Activated T-cell treated with anti-CD3 and anti-CD28 coated beads for 4 hours (primary cell): ENCODE results near the gene TAF9.
A peak's percentile ranks its signal among the peaks of the same experiment; 100 is the strongest.
"Not testable (repeated sequence)": the region's sequence is repeated elsewhere in the genome, so short reads cannot be mapped to it uniquely, and the experiment has no call there.

Experiments
- DNase-seq: peaks from one replicate; pipeline ENCODE4 v3.0.0-alpha.2; 2020

Gene TAF9

DNA sequence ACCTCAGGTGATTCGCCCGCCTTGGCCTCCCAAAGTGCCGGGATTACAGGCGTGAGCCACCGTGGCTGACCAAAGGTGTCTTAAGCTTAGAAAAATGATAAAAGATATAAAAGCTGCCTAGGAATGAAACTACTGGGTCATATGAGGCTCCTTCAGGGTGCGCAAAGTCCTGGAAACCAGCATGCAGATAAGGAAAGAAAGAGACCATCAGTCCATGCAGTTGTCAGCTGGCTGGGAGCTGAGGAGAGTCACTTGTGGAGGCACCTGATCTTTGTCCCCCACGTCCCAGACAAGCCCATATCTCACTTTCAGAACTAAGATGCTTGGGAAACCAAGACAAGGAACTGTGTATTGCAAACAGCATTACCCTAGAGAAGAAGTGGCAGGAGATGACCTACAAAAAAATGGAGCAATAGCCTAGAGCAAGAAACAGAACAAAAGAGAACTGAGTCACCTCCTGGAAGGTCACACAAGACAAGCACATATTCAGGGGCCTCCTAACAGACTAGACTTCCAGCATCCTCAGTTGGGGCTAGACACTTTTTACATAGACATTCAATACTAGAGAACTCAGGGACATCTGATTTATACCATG, 33.9 kb downstream of the TAF9 start:
- DNase-seq, result no peak

DNA sequence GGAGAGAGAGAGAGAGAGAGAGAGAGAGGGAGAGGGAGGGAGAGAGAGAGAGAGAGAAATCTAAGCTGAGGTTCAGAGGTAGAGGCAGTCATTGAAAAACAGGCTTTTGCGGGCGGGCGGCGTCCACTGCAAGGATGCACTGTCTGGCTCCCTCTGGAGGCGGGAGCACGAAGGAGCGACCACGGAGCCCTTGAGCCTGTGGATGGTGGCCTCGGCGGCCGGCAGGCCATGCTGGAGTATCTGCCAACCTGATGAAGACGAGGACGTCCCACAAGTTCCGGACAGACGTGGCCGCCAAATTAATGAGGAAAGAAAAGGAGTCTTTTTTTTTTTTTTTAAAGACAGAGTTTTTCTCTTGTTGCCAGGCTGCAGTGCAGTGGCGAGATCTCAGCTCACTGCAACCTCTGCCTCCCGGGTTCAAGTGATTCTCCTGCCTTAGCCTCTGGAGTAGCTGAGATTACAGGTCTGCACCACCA, 34.5 kb downstream of the TAF9 start:
- peak; percentile 47 for DNase-seq

DNA sequence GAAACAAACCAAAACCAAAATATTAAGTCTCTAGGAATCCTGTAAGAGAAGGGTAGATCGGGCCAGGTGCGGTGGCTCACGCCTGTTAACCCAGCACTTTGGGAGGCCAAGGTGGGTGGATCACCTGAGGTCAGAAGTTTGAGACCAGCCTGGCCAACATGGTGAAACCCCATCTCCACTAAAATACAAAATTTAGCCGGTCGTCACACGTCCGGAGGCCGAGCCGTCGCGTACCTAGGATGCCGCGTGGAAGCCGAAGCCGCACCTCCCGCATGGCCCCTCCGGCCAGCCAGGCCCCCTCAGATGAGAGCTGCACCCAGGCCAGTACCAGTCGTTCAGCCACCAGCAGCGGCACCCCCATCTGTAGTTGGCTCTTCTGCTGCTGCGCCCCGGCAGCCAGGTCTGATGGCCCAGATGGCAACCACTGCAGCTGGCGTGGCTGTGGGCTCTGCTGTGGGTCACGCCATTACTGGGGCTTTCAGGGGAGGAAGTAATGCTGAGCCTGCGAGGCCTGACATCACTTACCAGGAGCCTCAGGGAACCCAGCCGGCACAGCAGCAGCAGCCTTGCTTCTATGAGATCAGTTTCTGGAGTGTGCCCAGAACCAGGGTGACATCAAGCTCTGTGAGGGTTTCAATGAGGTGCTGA, 35.5 kb downstream of the TAF9 start:
- DNase-seq, result not testable (repeated sequence)

DNA sequence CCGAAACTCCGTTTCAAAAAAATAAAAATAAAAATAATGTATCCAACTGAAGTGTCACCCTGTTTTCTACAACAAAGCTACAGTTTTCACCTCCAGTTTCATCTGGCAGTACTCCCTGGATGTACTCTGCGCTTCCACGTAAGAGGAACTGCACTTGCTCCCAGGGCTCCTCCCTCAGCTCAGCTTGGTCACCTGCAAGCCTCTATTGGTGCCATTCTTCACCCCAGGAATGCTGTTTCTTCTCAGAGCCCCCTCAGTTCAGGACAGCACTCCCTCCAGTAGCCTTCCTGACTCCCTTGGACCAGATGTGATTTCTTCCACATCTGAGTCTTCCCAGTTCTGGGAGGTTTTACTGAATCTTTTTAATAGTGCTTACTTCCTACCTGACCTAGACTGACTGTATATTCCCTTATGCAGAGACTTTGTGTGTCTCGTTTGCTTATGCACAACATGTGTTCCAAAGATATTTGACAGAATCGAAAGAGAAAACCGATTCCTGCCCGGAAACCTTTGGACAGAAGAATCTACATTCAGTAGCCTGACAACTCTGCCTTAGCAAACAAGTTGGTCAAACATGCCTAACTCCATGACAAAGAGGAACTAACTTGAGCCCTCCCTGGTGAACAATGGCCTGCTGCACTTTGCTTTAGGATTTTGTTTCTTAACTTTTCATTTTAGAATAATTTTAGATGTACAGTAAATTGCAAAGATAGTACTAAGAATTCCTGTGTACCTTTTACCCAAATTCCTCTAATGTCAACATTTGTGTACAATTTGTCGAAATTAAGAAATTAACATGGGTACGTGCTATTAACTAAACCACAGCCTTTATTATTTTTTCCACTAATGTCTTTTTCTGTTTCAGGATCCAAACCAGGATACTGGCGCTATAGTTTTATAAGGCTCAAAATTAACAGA, 37.5 kb downstream of the TAF9 start:
- no peak for DNase-seq

DNA sequence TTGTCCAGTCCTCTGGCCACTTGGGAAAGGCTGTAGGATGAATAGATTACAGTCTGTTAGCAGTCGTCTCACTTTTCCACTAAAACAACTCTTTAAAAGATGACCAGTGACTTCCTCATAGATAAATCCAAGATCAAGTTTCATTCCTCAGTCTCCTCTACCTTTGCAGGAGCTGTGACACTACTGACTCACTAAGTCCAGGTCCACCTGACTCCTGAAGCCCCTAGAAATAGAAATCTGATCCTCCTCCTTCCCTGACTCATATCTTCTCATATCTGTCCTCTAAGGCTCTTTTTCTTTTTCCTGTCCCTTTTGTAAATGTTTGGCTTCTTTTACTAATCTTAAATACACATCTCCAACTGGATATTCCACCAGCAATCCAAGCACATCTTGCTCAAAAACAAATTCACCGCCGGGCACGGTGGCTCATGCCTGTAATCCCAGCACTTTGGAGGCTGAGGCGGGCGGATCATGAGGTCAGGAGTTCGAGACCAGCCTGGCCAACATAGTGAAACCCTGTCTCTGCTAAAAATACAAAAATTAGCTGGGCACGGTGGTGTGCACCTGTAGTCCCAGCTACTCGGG, 39.3 kb downstream of the TAF9 start:
- DNase-seq, result no peak

DNA sequence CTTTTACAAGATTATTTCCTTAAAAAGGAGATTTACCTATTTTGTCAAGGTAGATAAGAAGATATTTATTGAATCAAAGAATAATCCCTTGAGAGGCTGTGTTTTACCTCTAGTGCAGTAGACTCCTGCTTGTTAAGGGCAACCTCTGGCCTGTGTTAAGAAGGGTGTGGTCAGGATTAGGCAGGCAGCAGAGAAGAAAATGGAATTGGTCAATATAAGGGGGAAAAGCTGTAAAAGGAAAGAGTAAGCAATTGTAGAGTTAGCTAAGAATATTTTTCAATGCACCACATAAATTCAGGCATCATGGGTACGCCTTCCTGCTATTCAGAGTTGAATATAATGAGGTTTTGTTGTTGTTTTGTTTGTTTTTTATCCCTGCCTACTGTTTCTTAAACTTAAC, 43.0 kb downstream of the TAF9 start:
- no peak for DNase-seq

DNA sequence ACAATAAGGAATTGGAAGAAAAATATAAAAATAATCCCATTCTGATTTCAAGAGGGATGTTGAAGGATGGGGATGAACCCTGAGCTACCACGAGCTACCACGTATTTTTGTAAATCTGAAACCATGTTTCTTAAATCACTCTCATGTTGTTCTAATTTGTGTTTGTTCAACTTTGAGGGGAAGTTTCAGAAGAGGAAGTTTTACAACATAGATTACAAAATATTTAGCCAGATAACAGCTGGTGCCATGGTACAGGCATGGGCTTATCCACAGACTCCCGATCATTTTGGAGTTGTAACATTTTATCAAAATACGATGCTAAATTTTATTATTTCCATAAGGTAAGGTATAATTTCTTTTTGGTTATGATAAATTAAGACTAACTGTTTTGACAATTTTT, 51.9 kb downstream of the TAF9 start:
- no peak for DNase-seq

DNA sequence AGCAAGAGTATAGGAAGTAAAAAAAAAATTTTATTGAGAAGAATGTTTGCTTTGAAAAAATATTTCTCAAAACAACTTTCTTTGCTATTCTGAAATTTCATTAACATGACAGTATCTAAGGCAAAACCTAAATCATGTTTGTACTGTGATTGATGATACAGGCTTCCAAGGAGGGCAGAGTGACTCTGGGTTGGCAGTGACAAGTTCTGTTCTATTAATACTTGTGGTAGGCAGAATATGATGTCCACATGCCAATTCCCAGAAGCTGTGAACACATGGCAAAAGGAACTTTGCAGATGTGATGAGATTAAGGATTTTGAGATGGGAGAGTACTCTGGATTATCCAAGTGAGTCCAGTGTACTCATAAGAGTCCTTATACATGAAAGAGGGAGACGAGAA, 53.3 kb downstream of the TAF9 start:
- no peak for DNase-seq
